Endothelial cell of umbilical vein (primary cell): Measurements from ENCODE around the gene ACER3.

Experiments used
- EZH2 ChIP-seq: IDR thresholded peaks from 2 replicates; pipeline ENCODE4 v1.6.1; 2012; ENCODE audit warnings: borderline replicate concordance, low read depth, mild to moderate bottlenecking, moderate library complexity, low read length, inconsistent platforms; ENCODE audit not compliant: severe bottlenecking
- POLR2A ChIP-seq: IDR thresholded peaks from 2 replicates; pipeline ENCODE4 v1.6.1; 2012; ENCODE audit warnings: low read depth, mild to moderate bottlenecking, control low read depth, low read length
- TF ChIP-seq, protein P1 (sequence below), 2 donors: IDR thresholded peaks; 1 replicate in 1 of 2; 2 replicates in 1 of 2; pipeline ENCODE4 v1.5.1; 2011; ENCODE audit warnings: low read length in 2 of 2, mild to moderate bottlenecking in 2 of 2, moderate library complexity in 2 of 2, control low read depth in 1 of 2, inconsistent platforms in 1 of 2, low read depth in 1 of 2; ENCODE audit not compliant: insufficient read depth in 1 of 2; ENCODE audit errors: extremely low read depth in 1 of 2
- TF ChIP-seq, protein P2 (sequence below): IDR thresholded peaks from 2 replicates; pipeline ENCODE4 v1.6.1; 2011; ENCODE audit not compliant: insufficient read depth, insufficient read length

GRCh38 chr11:76978818-76979217, 118.1 kb downstream of the ACER3 start:
- TF ChIP-seq, protein P1, sequence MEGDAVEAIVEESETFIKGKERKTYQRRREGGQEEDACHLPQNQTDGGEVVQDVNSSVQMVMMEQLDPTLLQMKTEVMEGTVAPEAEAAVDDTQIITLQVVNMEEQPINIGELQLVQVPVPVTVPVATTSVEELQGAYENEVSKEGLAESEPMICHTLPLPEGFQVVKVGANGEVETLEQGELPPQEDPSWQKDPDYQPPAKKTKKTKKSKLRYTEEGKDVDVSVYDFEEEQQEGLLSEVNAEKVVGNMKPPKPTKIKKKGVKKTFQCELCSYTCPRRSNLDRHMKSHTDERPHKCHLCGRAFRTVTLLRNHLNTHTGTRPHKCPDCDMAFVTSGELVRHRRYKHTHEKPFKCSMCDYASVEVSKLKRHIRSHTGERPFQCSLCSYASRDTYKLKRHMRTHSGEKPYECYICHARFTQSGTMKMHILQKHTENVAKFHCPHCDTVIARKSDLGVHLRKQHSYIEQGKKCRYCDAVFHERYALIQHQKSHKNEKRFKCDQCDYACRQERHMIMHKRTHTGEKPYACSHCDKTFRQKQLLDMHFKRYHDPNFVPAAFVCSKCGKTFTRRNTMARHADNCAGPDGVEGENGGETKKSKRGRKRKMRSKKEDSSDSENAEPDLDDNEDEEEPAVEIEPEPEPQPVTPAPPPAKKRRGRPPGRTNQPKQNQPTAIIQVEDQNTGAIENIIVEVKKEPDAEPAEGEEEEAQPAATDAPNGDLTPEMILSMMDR (IDR thresholded peaks at IDR 0.05; ENCODE audit: extremely low read depth in 1 of 2, insufficient read depth in 1 of 2, low read depth in 1 of 2, low read length in 2 of 2) = no peak
- TF ChIP-seq EZH2 = no peak
- TF ChIP-seq POLR2A = no peak
- TF ChIP-seq, protein P2, sequence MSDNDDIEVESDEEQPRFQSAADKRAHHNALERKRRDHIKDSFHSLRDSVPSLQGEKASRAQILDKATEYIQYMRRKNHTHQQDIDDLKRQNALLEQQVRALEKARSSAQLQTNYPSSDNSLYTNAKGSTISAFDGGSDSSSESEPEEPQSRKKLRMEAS = no peak
